Testis (tissue), 2 donors: ENCODE results near the gene VSNL1.

Source experiments
- CTCF ChIP-seq, 3 experiments: fragments of 450-650 bp in 2 of 3; fragments of 200-600 bp in 1 of 3; sonication (generic) in 1 of 3; IDR thresholded peaks; one replicate each; pipeline ENCODE4 v1.5.1; 2016 to 2019; ENCODE audit warnings: antibody characterized with exemption in 3 of 3, mild to moderate bottlenecking in 2 of 3, moderate library complexity in 1 of 3
- POLR2A ChIP-seq: fragments of 450-650 bp; IDR thresholded peaks from one replicate; pipeline ENCODE4 v1.6.1; 2017; ENCODE audit warnings: antibody characterized with exemption, mild to moderate bottlenecking, moderate library complexity

GRCh38 chr2:17592731-17593409 is 52.4 kb downstream of the VSNL1 start:
- TF ChIP-seq CTCF (IDR thresholded peaks at IDR 0.05) = no peak
- TF ChIP-seq POLR2A = no peak
